ENCODE measurements around the gene DLGAP1. TPM values are rescaled to one million over a fixed set of nuclear protein-coding genes. Genes with fewer than 3 reads are reported as not detected.

The DLGAP1 gene
- total RNA-seq, 1 experiment from 2014 or later, result 23.0 TPM

GRCh38 chr18:3879836-3880120 lies 575.3 kb downstream of the DLGAP1 start:
- ATAC-seq, result no peak

DNA sequence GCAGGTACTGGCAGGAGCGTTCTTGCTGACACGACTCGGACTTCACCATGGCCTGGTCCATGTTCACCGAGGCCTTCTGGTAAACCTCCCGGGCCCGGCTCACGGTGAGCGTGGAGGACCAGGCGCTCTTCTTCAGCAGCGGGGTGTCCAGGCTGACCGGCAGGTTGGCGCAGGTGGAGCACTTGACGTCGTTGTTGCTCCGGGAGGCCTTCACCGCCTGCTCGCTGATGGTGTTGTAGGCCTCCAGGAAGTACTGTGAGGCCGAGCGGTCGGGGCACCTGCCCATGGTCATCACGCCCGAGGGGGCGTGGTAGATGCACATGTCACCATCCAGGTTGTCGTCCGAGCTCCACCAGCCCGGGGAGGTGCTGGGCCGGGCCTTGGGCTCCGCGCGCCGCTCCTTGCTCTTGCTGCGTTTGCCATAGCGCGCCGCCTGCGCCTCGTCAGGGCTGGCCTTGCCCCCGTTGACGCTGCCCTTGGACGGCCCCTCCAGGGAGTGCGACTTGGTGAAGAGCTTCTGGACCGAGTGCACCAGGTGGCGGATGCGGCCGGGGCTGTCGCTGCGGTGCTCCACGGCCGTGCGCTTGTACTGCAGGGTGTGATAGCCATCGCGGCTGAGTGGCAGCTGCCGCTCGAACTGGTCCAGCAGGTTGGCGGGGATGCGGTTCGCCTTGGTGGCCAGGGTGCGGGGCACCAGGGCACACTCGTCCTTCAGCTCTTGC lies 575.8 kb downstream of the DLGAP1 start:
- POLR2A ChIA-PET, result no interaction called here
- no peak overlapping the region for H3K4me3 Mint-ChIP-seq
- peaks cover 15% of the 10 kb centered on the region for H3K36me3 Mint-ChIP-seq
- peaks cover 9% of the 10 kb centered on the region for H3K4me1 Mint-ChIP-seq
- no peak for DNase-seq (ENCODE audit: low spot score)
- ATAC-seq, result no peak
- no peaks in the 10 kb centered on the region for H3K9me3 Mint-ChIP-seq
- no peak overlapping the region for H3K27ac Mint-ChIP-seq
- no peak for TF ChIP-seq AR (CRISPR knock-in tag; IDR thresholded peaks at IDR 0.05)
- TF ChIP-seq, protein P1, sequence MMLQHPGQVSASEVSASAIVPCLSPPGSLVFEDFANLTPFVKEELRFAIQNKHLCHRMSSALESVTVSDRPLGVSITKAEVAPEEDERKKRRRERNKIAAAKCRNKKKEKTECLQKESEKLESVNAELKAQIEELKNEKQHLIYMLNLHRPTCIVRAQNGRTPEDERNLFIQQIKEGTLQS (CRISPR knock-in tag; conservative IDR thresholded peaks at IDR 0.05), result no peak
- TF ChIP-seq TCF7 (CRISPR knock-in tag; IDR thresholded peaks at IDR 0.05; ENCODE audit: low read depth), result no peak
- TF ChIP-seq ZNF671 (CRISPR knock-in tag; IDR thresholded peaks at IDR 0.05), result no peak
- TF ChIP-seq RELA (CRISPR knock-in tag; IDR thresholded peaks at IDR 0.05; ENCODE audit: borderline replicate concordance), result no peak
- no peak for TF ChIP-seq NR1H2 (CRISPR knock-in tag; IDR thresholded peaks at IDR 0.05)
- TF ChIP-seq ZNF423 (CRISPR knock-in tag; IDR thresholded peaks at IDR 0.05), result no peak
- no peak for TF ChIP-seq USF1 (CRISPR knock-in tag; IDR thresholded peaks at IDR 0.05)
- TF ChIP-seq TEAD4 (CRISPR knock-in tag; IDR thresholded peaks at IDR 0.05), result no peak
- TF ChIP-seq, protein P2, sequence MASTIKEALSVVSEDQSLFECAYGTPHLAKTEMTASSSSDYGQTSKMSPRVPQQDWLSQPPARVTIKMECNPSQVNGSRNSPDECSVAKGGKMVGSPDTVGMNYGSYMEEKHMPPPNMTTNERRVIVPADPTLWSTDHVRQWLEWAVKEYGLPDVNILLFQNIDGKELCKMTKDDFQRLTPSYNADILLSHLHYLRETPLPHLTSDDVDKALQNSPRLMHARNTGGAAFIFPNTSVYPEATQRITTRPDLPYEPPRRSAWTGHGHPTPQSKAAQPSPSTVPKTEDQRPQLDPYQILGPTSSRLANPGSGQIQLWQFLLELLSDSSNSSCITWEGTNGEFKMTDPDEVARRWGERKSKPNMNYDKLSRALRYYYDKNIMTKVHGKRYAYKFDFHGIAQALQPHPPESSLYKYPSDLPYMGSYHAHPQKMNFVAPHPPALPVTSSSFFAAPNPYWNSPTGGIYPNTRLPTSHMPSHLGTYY (CRISPR knock-in tag; IDR thresholded peaks at IDR 0.05), result no peak
- H3K27me3 Mint-ChIP-seq (ENCODE audit: low read depth), result no peaks in the 10 kb centered on the region
- CTCF ChIA-PET, result no interaction called here

More at GRCh38 chr18:3879836-3880120, 575.3 kb downstream of the DLGAP1 start:
- Mint-ChIP-seq H3K27ac (no peak overlapping the region), H3K36me3 (peaks cover 15% of the 10 kb centered on the region), H3K4me1 (peaks cover 5% of the 10 kb centered on the region; the same call in 1 of the 2 replicates), H3K9me3 (no peaks in the 10 kb centered on the region), H3K27me3 (ENCODE audit: low read depth) (no peaks in the 10 kb centered on the region), H3K4me3 (no peak overlapping the region)
- TF ChIP-seq ZSCAN18 (CRISPR knock-in tag; IDR thresholded peaks at IDR 0.05) (no peak), ZBTB21 (CRISPR knock-in tag; IDR thresholded peaks at IDR 0.05; ENCODE audit: borderline replicate concordance) (no peak)
- no peak for DNase-seq (ENCODE audit: low spot score)
- CTCF ChIA-PET, result no interaction called here
- POLR2A ChIA-PET, result no interaction called here

- Mint-ChIP-seq H3K36me3 (peaks cover 15% of the 10 kb centered on the region), H3K4me1 (peaks cover 17% of the 10 kb centered on the region), H3K4me3 (no peak overlapping the region), H3K9me3 (no peaks in the 10 kb centered on the region), H3K27ac (no peak overlapping the region), H3K27me3 (ENCODE audit: low read depth) (no peaks in the 10 kb centered on the region)
- ChIA-PET POLR2A (no interaction called here), CTCF (interaction anchor here (1.8 kb wide), 1 partner anchor 107 kb away, joined by 10 read pairs; no protein-coding TSS in a partner anchor)
- no peak for DNase-seq (ENCODE audit: low spot score)
- no peak for ATAC-seq
- TF ChIP-seq PREB (CRISPR knock-in tag; IDR thresholded peaks at IDR 0.05; ENCODE audit: borderline replicate concordance), result no peak
- TF ChIP-seq, protein P3, sequence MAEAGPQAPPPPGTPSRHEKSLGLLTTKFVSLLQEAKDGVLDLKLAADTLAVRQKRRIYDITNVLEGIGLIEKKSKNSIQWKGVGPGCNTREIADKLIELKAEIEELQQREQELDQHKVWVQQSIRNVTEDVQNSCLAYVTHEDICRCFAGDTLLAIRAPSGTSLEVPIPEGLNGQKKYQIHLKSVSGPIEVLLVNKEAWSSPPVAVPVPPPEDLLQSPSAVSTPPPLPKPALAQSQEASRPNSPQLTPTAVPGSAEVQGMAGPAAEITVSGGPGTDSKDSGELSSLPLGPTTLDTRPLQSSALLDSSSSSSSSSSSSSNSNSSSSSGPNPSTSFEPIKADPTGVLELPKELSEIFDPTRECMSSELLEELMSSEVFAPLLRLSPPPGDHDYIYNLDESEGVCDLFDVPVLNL (CRISPR knock-in tag; IDR thresholded peaks at IDR 0.05; ENCODE audit: borderline replicate concordance, low read depth), result no peak
- TF ChIP-seq, protein P4, sequence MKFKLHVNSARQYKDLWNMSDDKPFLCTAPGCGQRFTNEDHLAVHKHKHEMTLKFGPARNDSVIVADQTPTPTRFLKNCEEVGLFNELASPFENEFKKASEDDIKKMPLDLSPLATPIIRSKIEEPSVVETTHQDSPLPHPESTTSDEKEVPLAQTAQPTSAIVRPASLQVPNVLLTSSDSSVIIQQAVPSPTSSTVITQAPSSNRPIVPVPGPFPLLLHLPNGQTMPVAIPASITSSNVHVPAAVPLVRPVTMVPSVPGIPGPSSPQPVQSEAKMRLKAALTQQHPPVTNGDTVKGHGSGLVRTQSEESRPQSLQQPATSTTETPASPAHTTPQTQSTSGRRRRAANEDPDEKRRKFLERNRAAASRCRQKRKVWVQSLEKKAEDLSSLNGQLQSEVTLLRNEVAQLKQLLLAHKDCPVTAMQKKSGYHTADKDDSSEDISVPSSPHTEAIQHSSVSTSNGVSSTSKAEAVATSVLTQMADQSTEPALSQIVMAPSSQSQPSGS (CRISPR knock-in tag; IDR thresholded peaks at IDR 0.05; ENCODE audit: borderline replicate concordance, low read depth), result no peak
- TF ChIP-seq STAT6 (CRISPR knock-in tag; conservative IDR thresholded peaks at IDR 0.05; ENCODE audit: low read depth), result no peak
Observed at GRCh38 chr18:3878401-3878800, 576.7 kb downstream of the DLGAP1 start.

All from WTC11 (cell line).